LNCAP (cell line): Measurements from ENCODE around the gene CYP19A1.

Experiments used
- CTCF ChIP-seq: fragments of 450-650 bp; IDR thresholded peaks from 2 replicates; pipeline ENCODE4 v1.5.1; 2017; ENCODE audit warnings: mild to moderate bottlenecking

CYP19A1 gene

GRCh38 chr15:51368751-51369450 lies 30.5 kb upstream of the CYP19A1 start:
- TF ChIP-seq CTCF: no peak

GRCh38 chr15:51368307-51368706 lies 29.9 kb upstream of the CYP19A1 start:
- no peak for TF ChIP-seq CTCF

GRCh38 chr15:51367322-51367976 lies 29.1 kb upstream of the CYP19A1 start:
- TF ChIP-seq CTCF: 0 out of 2 replicates have a peak, but pooled peaks have one; percentile 3

GRCh38 chr15:51366920-51367319 lies 28.5 kb upstream of the CYP19A1 start:
- TF ChIP-seq CTCF: peak; percentile 28; the same call in 1 of the 2 replicates

- no peak for TF ChIP-seq CTCF
Measured at GRCh38 chr15:51366071-51366470, 27.7 kb upstream of the CYP19A1 start.

- TF ChIP-seq CTCF: no peak
Measured at GRCh38 chr15:51365417-51365816, 27.0 kb upstream of the CYP19A1 start.

- TF ChIP-seq CTCF: no peak
Measured at GRCh38 chr15:51363383-51363782, 25.0 kb upstream of the CYP19A1 start.
